Measurements from ENCODE around the gene CRHR2. TPM values are rescaled to one million over a fixed set of nuclear protein-coding genes. Genes with fewer than 3 reads are reported as not detected.

CRHR2 gene
- total RNA-seq, 1 experiment from 2014 or later = not detected

DNA sequence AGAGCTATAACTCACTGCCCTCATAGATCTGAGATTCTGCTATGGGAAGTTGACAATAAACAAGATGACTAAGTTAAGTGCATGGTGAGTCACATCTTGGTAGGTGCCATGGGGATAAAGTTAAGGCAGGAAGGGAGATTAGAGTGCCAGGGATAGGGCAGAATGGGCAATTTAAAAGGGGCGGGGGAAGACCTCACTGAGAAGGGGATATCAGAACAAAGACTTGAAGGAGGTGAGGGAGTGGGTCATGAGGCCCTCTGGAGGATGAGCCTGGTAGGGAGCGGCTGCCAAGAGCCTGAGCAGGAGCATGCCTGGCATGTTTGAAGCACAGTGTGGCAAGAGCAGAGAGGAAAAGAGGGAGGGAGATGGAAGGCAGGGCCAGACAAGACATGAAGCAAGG lies 34.9 kb upstream of the CRHR2 start:
- peak; percentile 42 for DNase-seq (ENCODE audit: unreplicated experiment)
- intact Hi-C loops (cut with micrococcal nuclease) = no loop called here

GRCh38 chr7:30714129-30714528 lies 31.9 kb upstream of the CRHR2 start:
- BruUV-seq (replicated peaks) = no TSS peak
- no peak overlapping the region for H3K4me3 Mint-ChIP-seq (ENCODE audit: unreplicated experiment)
- ChIA-PET CTCF (no interaction called here), POLR2A (no interaction called here)
- H3K4me1 Mint-ChIP-seq (ENCODE audit: insufficient read depth, unreplicated experiment) = peaks cover 6% of the 10 kb centered on the region
- H3K27ac Mint-ChIP-seq (ENCODE audit: low read depth, unreplicated experiment) = no peak overlapping the region
- H3K36me3 Mint-ChIP-seq (ENCODE audit: insufficient read depth, unreplicated experiment) = no peaks in the 10 kb centered on the region
- intact Hi-C loops (cut with micrococcal nuclease) = no loop called here
- H3K27me3 Mint-ChIP-seq (ENCODE audit: insufficient read depth, unreplicated experiment) = no peaks in the 10 kb centered on the region
- TF ChIP-seq, protein P1, sequence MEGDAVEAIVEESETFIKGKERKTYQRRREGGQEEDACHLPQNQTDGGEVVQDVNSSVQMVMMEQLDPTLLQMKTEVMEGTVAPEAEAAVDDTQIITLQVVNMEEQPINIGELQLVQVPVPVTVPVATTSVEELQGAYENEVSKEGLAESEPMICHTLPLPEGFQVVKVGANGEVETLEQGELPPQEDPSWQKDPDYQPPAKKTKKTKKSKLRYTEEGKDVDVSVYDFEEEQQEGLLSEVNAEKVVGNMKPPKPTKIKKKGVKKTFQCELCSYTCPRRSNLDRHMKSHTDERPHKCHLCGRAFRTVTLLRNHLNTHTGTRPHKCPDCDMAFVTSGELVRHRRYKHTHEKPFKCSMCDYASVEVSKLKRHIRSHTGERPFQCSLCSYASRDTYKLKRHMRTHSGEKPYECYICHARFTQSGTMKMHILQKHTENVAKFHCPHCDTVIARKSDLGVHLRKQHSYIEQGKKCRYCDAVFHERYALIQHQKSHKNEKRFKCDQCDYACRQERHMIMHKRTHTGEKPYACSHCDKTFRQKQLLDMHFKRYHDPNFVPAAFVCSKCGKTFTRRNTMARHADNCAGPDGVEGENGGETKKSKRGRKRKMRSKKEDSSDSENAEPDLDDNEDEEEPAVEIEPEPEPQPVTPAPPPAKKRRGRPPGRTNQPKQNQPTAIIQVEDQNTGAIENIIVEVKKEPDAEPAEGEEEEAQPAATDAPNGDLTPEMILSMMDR (IDR thresholded peaks at IDR 0.05; ENCODE audit: unreplicated experiment) = no peak
- no peak for DNase-seq (ENCODE audit: unreplicated experiment)
- H3K9me3 Mint-ChIP-seq (ENCODE audit: unreplicated experiment) = peaks cover 20% of the 10 kb centered on the region

More for the DNA sequence above, 34.9 kb upstream of the CRHR2 start:
- Mint-ChIP-seq H3K36me3 (ENCODE audit: insufficient read depth, unreplicated experiment) (peaks cover 6% of the 10 kb centered on the region), H3K9me3 (ENCODE audit: unreplicated experiment) (peaks cover 29% of the 10 kb centered on the region), H3K27me3 (ENCODE audit: insufficient read depth, unreplicated experiment) (peaks cover under 1% of the 10 kb centered on the region), H3K27ac (ENCODE audit: low read depth, unreplicated experiment) (no peak overlapping the region), H3K4me1 (ENCODE audit: insufficient read depth, unreplicated experiment) (peaks cover 6% of the 10 kb centered on the region), H3K4me3 (ENCODE audit: unreplicated experiment) (no peak overlapping the region)
- POLR2A ChIA-PET = no interaction called here
- TF ChIP-seq, protein P1 (IDR thresholded peaks at IDR 0.05; ENCODE audit: unreplicated experiment) = no peak
- BruUV-seq (replicated peaks) = no TSS peak
- CTCF ChIA-PET = interaction anchor here (0.5 to 1.3 kb wide), 3 partner anchors 12 to 266 kb away, joined by 4 to 7 read pairs (median 4); no protein-coding TSS in a partner anchor

GRCh38 chr7:30713392-30713791 lies 31.1 kb upstream of the CRHR2 start:
- Mint-ChIP-seq H3K36me3 (ENCODE audit: insufficient read depth, unreplicated experiment) (no peaks in the 10 kb centered on the region), H3K27me3 (ENCODE audit: insufficient read depth, unreplicated experiment) (no peaks in the 10 kb centered on the region), H3K4me1 (ENCODE audit: insufficient read depth, unreplicated experiment) (peaks cover 6% of the 10 kb centered on the region), H3K9me3 (ENCODE audit: unreplicated experiment) (peaks cover 17% of the 10 kb centered on the region), H3K27ac (ENCODE audit: low read depth, unreplicated experiment) (no peak overlapping the region), H3K4me3 (ENCODE audit: unreplicated experiment) (no peak overlapping the region)
- no TSS peak for BruUV-seq (replicated peaks)
- CTCF ChIA-PET = interaction anchor here (0.6 to 0.7 kb wide), 2 partner anchors 27 to 410 kb away, joined by 3 to 4 read pairs; no protein-coding TSS in a partner anchor
- DNase-seq (ENCODE audit: unreplicated experiment) = peak; percentile 57
- TF ChIP-seq, protein P1 (IDR thresholded peaks at IDR 0.05; ENCODE audit: unreplicated experiment) = no peak
- POLR2A ChIA-PET = no interaction called here
- intact Hi-C loops (cut with micrococcal nuclease) = no loop called here

GRCh38 chr7:30710669-30711068 lies 28.4 kb upstream of the CRHR2 start:
- intact Hi-C loops (cut with micrococcal nuclease) = no loop called here
- Mint-ChIP-seq H3K27ac (ENCODE audit: low read depth, unreplicated experiment) (no peak overlapping the region), H3K9me3 (ENCODE audit: unreplicated experiment) (no peaks in the 10 kb centered on the region), H3K27me3 (ENCODE audit: insufficient read depth, unreplicated experiment) (peaks cover 18% of the 10 kb centered on the region), H3K36me3 (ENCODE audit: insufficient read depth, unreplicated experiment) (no peaks in the 10 kb centered on the region), H3K4me1 (ENCODE audit: insufficient read depth, unreplicated experiment) (no peaks in the 10 kb centered on the region), H3K4me3 (ENCODE audit: unreplicated experiment) (no peak overlapping the region)
- POLR2A ChIA-PET = no interaction called here
- TF ChIP-seq, protein P1 (IDR thresholded peaks at IDR 0.05; ENCODE audit: unreplicated experiment) = no peak
- BruUV-seq (replicated peaks) = no TSS peak
- CTCF ChIA-PET = interaction anchor here (0.6 to 1.7 kb wide), 4 partner anchors 10 to 633 kb away, joined by 3 to 8 read pairs (median 4); no protein-coding TSS in a partner anchor
- DNase-seq (ENCODE audit: unreplicated experiment) = peak; percentile 49

Measured in MCF 10A (cell line).